NB4 (cell line): ENCODE measurements around the gene ARX.

Source experiments
- POLR2A ChIP-seq: IDR thresholded peaks from 2 replicates; pipeline ENCODE4 v1.6.1; 2011; ENCODE audit warnings: mild to moderate bottlenecking; ENCODE audit not compliant: insufficient read length; ENCODE audit errors: extremely low read depth
- TF ChIP-seq, protein P1 (sequence below): IDR thresholded peaks from one replicate; pipeline ENCODE4 v1.5.1; 2012; ENCODE audit warnings: low read depth, low read length
- TF ChIP-seq, protein P2 (sequence below): IDR thresholded peaks from 2 replicates; pipeline ENCODE4 v1.6.1; 2011; ENCODE audit warnings: low read depth, low read length

DNA sequence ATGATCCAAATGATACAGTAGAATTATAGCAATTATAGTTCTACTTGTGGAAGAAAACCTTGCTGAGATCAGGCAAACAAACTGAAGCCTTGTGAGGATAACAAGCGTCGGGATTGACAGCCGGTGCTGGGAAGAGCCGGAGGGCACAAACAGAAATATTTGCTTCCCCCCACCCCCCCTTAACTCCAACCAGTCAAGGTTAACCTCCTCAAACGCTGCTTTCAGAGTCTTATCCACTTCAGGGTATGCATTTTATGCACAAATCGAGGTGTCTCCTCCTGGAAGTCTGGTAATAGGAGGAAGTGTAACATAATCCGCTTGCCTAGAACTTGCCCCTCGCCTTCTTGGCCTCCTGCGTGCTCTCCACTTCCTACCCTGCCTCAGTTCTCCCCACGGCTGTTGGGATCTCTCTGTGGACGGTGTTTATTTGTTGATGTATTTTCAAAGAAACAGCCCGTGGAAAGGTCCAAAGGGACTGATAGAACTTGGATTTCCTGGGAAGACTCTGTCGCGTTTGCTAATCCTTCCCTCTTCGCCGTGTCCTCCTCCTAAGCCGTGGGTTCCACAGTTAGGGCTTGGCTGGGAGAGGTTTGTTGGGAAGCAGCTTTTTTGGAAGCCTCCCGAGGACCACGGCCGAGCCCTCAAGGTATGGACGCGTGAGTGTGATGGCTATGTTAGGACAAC, 4.1 kb upstream of the ARX start:
- TF ChIP-seq, protein P1, sequence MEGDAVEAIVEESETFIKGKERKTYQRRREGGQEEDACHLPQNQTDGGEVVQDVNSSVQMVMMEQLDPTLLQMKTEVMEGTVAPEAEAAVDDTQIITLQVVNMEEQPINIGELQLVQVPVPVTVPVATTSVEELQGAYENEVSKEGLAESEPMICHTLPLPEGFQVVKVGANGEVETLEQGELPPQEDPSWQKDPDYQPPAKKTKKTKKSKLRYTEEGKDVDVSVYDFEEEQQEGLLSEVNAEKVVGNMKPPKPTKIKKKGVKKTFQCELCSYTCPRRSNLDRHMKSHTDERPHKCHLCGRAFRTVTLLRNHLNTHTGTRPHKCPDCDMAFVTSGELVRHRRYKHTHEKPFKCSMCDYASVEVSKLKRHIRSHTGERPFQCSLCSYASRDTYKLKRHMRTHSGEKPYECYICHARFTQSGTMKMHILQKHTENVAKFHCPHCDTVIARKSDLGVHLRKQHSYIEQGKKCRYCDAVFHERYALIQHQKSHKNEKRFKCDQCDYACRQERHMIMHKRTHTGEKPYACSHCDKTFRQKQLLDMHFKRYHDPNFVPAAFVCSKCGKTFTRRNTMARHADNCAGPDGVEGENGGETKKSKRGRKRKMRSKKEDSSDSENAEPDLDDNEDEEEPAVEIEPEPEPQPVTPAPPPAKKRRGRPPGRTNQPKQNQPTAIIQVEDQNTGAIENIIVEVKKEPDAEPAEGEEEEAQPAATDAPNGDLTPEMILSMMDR = no peak
- no peak for TF ChIP-seq POLR2A
- TF ChIP-seq, protein P2, sequence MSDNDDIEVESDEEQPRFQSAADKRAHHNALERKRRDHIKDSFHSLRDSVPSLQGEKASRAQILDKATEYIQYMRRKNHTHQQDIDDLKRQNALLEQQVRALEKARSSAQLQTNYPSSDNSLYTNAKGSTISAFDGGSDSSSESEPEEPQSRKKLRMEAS = no peak
